AG09309 (cell line): ENCODE results near the gene MAP4K3.

Experiments used
- DNase-seq: peaks from one replicate; pipeline ENCODE4 v3.0.0-alpha.2; 2010; ENCODE audit warnings: low read depth
- H3K4me3 ChIP-seq: 2 replicates; pipeline ENCODE4 v1.5.1; 2011; ENCODE audit warnings: mild to moderate bottlenecking, low read depth, low read length, moderate library complexity; ENCODE audit not compliant: control insufficient read depth
- TF ChIP-seq, protein P1 (sequence below): IDR thresholded peaks from 2 replicates; pipeline ENCODE4 v1.5.1; 2011; ENCODE audit warnings: mild to moderate bottlenecking, low read depth, low read length, inconsistent platforms; ENCODE audit not compliant: insufficient read depth, control insufficient read depth; ENCODE audit errors: missing control alignments

MAP4K3 gene

DNA sequence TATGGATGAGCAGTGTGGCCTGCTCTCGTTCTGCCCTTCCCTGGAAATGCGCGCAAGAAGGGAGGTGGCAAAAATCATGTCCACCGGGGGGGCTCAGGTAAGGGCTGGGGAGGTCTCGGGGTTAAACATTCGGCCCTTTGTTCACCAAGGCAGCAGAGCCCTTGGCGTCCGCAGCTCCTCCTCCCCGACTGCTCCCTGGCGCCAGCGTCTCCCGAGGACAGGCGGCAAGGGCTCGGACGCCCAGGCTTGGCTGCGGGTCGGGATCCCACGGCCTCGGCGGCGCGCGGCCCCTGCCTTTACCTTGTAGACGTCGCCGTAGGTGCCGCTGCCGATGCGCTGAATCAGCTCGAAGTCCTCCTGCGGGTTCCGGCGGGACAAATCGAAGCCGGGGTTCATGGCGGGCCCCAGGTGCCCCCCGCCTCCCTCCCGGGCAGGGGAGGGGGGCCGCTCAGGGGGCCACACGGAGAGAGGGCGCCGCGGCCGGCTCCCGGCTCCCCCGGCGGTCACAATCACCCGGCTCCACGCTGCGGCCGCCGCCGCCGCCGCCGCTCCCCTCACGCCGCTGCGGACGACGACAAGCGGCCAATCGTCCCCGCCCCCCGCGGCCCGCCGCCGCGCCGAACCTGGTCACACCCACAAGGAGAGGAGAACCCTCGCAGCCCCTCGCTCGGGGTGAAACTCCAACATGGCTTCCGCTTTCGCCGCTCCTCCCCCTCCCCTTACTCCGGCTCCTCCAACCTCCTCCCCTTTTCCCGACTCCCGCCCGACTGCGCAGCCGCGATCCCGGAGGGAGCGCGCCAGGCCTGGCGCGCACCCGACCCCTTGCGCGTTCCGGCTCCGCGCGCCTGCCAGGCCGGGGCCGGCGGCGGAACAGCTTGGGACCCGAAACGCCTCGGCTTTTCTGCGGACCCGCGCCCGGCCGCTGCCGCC lies at the start of gene MAP4K3:
Gene MAP4K3 (minus strand): TSS at position 694 of the 930 bp plus-strand sequence. CDS start 298 bp downstream, at position 396.
- TF ChIP-seq, protein P1, sequence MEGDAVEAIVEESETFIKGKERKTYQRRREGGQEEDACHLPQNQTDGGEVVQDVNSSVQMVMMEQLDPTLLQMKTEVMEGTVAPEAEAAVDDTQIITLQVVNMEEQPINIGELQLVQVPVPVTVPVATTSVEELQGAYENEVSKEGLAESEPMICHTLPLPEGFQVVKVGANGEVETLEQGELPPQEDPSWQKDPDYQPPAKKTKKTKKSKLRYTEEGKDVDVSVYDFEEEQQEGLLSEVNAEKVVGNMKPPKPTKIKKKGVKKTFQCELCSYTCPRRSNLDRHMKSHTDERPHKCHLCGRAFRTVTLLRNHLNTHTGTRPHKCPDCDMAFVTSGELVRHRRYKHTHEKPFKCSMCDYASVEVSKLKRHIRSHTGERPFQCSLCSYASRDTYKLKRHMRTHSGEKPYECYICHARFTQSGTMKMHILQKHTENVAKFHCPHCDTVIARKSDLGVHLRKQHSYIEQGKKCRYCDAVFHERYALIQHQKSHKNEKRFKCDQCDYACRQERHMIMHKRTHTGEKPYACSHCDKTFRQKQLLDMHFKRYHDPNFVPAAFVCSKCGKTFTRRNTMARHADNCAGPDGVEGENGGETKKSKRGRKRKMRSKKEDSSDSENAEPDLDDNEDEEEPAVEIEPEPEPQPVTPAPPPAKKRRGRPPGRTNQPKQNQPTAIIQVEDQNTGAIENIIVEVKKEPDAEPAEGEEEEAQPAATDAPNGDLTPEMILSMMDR = no peak
- DNase-seq = peak; percentile 68
- H3K4me3 ChIP-seq = peak within 1 kb of the TSS; percentile 68

DNA sequence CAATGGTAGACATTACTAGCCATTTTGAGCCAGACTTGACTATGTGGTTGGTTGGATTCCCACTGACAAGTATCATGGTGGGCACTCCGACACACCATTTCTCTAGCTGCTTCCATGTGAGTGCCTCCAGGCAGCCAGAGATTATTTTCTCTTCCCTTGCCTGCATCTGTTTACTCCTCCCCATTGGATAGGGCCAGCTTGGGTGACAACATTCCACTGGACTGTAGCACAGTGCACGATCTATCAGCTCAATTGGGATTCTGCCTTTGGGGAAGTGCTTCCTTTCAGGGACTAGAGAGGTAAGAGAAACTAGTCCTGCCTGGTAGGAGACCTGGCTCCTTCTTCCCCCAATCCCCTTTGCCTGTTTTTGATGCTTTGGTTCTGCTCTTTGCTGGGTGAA lies 49.0 kb upstream of the MAP4K3 start:
- H3K4me3 ChIP-seq = no peak overlapping the region
- no peak for DNase-seq
- TF ChIP-seq, protein P1 = no peak

DNA sequence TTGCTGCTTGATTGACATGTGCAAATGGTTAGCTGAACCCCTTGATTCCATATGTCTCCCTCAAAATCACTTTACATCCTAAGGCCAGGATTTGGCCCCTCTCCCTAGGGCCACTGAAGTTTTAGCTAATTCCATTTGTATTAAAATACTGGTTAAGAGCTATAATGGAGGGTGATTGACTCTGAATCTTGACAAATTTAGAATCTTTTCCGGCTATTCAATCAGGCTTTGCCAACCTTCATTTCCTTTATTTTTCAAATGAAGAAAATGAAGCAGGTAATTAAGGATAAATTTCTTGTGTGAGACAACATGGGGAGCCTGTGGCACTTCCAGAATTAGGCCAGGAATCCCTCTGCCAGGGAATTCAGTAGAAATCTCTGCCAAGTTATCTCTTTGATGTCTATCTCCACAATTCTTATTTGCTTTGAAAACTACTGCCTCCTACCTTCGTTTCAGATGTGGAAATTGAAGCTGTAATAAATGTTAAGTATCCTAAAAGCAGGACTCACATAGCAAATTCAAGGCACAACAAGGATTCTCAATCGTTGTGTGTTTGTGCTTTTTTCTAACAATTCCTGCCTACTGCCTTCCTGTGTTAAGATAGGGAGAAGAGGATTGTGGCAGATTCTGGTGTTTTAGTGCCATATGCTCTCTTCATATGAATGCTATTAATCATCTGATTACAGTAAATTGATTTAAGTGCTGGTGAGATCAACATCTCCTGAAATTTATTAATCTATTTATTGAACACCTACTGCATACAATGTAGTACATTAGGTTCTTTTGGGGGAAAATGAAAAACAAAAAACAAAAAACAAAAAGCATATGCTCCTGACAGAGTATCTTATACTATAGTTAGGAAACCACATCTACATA lies 47.8 kb upstream of the MAP4K3 start:
- no peak overlapping the region for H3K4me3 ChIP-seq
- no peak for DNase-seq
- TF ChIP-seq, protein P1 = no peak

DNA sequence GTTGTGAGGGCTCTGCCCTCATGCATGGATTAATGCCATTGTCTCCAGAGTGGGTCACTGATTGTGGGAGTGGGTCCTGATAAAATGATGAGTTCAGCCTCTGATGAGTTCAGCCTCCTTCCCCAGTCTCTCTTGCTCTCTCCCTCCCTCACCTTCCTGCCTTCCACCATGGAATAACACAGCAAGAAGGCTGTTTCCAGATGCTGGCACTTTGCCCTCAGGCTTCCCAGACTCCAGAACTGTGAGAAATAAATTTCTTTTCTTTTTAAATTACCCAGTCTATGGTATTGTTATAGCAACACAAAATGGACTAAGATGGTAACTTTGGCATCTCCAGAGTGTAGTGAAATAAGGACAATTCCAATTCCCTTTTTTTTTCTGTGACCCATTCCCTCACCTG lies 47.1 kb upstream of the MAP4K3 start:
- H3K4me3 ChIP-seq = no peak overlapping the region
- TF ChIP-seq, protein P1 = no peak
- DNase-seq = no peak

DNA sequence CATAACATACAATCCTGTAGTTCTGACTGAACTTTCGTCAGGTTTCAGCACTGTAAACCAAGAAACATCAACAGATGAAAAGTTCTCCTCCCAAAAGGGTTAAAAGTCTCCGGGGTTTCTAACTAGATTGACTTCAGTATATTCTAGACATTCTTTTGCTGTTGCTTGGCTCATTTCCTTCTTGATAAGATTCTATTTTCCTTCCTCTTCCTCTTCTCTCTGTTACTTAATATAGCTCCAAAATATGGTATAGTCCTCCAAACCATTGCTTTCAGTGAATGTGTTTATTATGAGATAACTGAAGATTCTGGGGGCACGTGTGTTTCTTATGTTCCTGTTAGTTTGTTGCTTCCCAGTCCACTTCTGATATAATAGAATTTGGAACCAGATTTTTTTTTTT lies 46.4 kb upstream of the MAP4K3 start:
- no peak for DNase-seq
- no peak overlapping the region for H3K4me3 ChIP-seq
- TF ChIP-seq, protein P1 = no peak

DNA sequence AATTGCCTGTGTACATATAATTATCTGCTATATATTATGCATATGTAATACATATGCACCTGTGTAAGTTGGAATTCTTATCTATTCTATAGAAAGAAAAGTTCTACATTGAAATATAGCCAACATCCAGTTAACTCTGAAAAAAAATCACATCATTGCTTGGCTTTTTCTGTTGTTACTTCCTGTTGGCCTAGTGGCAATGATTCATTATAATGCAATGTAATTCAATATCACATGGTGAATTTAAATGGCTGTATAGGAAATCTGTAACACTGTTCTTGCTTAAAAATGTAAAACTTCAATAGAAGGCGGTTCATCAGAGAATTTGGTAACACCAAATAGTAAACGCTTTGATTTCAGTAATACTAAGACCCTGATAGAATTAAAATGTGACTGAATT lies 44.5 kb upstream of the MAP4K3 start:
- no peak overlapping the region for H3K4me3 ChIP-seq
- DNase-seq = no peak
- TF ChIP-seq, protein P1 = no peak
